HCT116 (cell line): ENCODE data around the gene SCNN1B. TPM values are rescaled to one million over a fixed set of nuclear protein-coding genes. Genes with fewer than 3 reads are reported as not detected.

Source experiments
- ATAC-seq: fragments of 200-7000 bp; cut with Tn5 transposase; 2 replicates; pipeline ENCODE4 v1.9.1; 2020; ENCODE audit warnings: mild to moderate bottlenecking, moderate library complexity
- BruUV-seq: library from RNA; stranded (reverse); fragments of 400-500 nt; replicated peaks from 2 replicates; lab custom pipeline; 2021; lab: Mats Ljungman, UMichigan
- CTCF ChIA-PET: fragments of 300-600 bp; sonication (Branson Sonifier 250); formaldehyde crosslinking; loops from one replicate; lab custom pipeline; 2021; ENCODE audit warnings: antibody characterized with exemption; lab: Charles Lee
- POLR2A ChIA-PET: fragments of 300-600, 350-600 bp; sonication (Branson Sonifier 250); formaldehyde crosslinking; loops from one replicate; lab custom pipeline; 2021; ENCODE audit warnings: antibody characterized with exemption; lab: Charles Lee
- RAD21 ChIA-PET, 2 experiments: fragments of 300-600 bp; sonication (Branson Sonifier 250); formaldehyde crosslinking; loops; one replicate each; lab custom pipeline; 2023; ENCODE audit warnings: low total read pairs in 2 of 2; ENCODE audit not compliant: uncharacterized antibody in 2 of 2, unreplicated experiment in 2 of 2, low non-redundant PET in 1 of 2; lab: Charles Lee
- DNase-seq: peaks from one replicate; pipeline ENCODE4 v3.0.0-alpha.2; 2010; ENCODE audit warnings: low read depth, low spot score
- H2AFZ ChIP-seq: fragments of 200-600 bp; shearing (Covaris generic), sonication (generic); 2 replicates; pipeline ENCODE4 v1.6.1; 2017; ENCODE audit warnings: low read depth, mixed run types, mixed read lengths, antibody characterized with exemption, low read length; ENCODE audit not compliant: poor library complexity, severe bottlenecking
- H3K27ac ChIP-seq: 2 replicates; pipeline ENCODE4 v1.5.1; 2012; ENCODE audit warnings: low read depth, low read length
- H3K27me3 ChIP-seq: fragments of 200-600 bp; sonication (generic); 2 replicates; pipeline ENCODE4 v1.6.1; 2016; ENCODE audit warnings: mixed run types, low read length, mixed read lengths; ENCODE audit not compliant: insufficient read depth
- H3K36me3 ChIP-seq, 2 experiments: fragments of 200-500 bp in 1 of 2; fragments of 200-600 bp in 1 of 2; sonication (Bioruptor generic) in 1 of 2; sonication (generic) in 1 of 2; 2 replicates each; pipeline versions ENCODE4 v1.5.1 to v1.6.1; 2014 to 2016; ENCODE audit warnings: low read length in 2 of 2, inconsistent platforms in 1 of 2, mixed read lengths in 1 of 2, mixed run types in 1 of 2; ENCODE audit not compliant: insufficient read depth in 2 of 2, control insufficient read depth in 1 of 2
- H3K4me1 ChIP-seq, 2 experiments: fragments of 200-600 bp in 1 of 2; sonication (generic) in 1 of 2; 2 replicates each; pipeline versions ENCODE4 v1.5.1 to v1.6.1; 2012 to 2017; ENCODE audit warnings: low read length in 2 of 2, inconsistent platforms in 1 of 2, mild to moderate bottlenecking in 1 of 2, mixed read lengths in 1 of 2, mixed run types in 1 of 2, moderate library complexity in 1 of 2; ENCODE audit not compliant: insufficient read depth in 2 of 2, control insufficient read depth in 1 of 2
- H3K4me2 ChIP-seq: fragments of 200-600 bp; sonication (generic); 2 replicates; pipeline ENCODE4 v1.6.1; 2017; ENCODE audit warnings: mixed run types, low read length, mixed read lengths
- H3K4me3 ChIP-seq, 2 experiments: fragments of 200-600 bp in 1 of 2; sonication (generic) in 1 of 2; replicated peaks in 1 of 2; 2 replicates each; pipeline ENCODE4 v1.5.1; 2011 to 2016; ENCODE audit warnings: low read length in 2 of 2, control low read depth in 1 of 2, low read depth in 1 of 2, mild to moderate bottlenecking in 1 of 2, mixed read lengths in 1 of 2, mixed run types in 1 of 2
- H3K79me2 ChIP-seq: fragments of 200-600 bp; sonication (generic); 2 replicates; pipeline ENCODE4 v1.6.1; 2017; ENCODE audit warnings: mild to moderate bottlenecking, mixed run types, low read length, moderate library complexity, mixed read lengths; ENCODE audit not compliant: insufficient read depth
- H3K9ac ChIP-seq: fragments of 200-600 bp; sonication (generic); 2 replicates; pipeline ENCODE4 v1.6.1; 2016; ENCODE audit warnings: low read length, mixed read lengths
- H3K9me2 ChIP-seq: fragments of 200-600 bp; sonication (generic), shearing (Covaris generic); 2 replicates; pipeline ENCODE4 v1.6.1; 2017; ENCODE audit warnings: mixed run types, mild to moderate bottlenecking, moderate library complexity; ENCODE audit not compliant: insufficient read depth
- H3K9me3 ChIP-seq, 2 experiments: fragments of 200-500 bp in 1 of 2; fragments of 200-600 bp in 1 of 2; sonication (Bioruptor generic) in 1 of 2; sonication (generic) in 1 of 2; 2 replicates each; pipeline ENCODE4 v1.6.1; 2014 to 2017; ENCODE audit warnings: low read length in 2 of 2, mixed read lengths in 2 of 2, inconsistent platforms in 1 of 2, low read depth in 1 of 2, mild to moderate bottlenecking in 1 of 2, mixed run types in 1 of 2, moderate library complexity in 1 of 2; ENCODE audit not compliant: control insufficient read depth in 1 of 2, insufficient read depth in 1 of 2
- H4K20me1 ChIP-seq: fragments of 200-600 bp; sonication (generic), shearing (Covaris generic); 2 replicates; pipeline ENCODE4 v1.6.1; 2017; ENCODE audit warnings: mixed run types, mild to moderate bottlenecking, moderate library complexity; ENCODE audit not compliant: insufficient read depth
- CEBPB ChIP-seq: IDR thresholded peaks from 2 replicates; pipeline ENCODE4 v1.6.1; 2012; ENCODE audit warnings: low read depth
- FOSL1 ChIP-seq: IDR thresholded peaks from 2 replicates; pipeline ENCODE4 v1.6.1; 2012; ENCODE audit warnings: low read depth
- JUND ChIP-seq: IDR thresholded peaks from 2 replicates; pipeline ENCODE4 v1.6.1; 2012
- SIN3A ChIP-seq: IDR thresholded peaks from 2 replicates; pipeline ENCODE4 v1.6.1; 2012; ENCODE audit warnings: low read depth
- SP1 ChIP-seq: IDR thresholded peaks from 2 replicates; pipeline ENCODE4 v1.6.1; 2012; ENCODE audit warnings: low read depth
- SRF ChIP-seq: IDR thresholded peaks from 2 replicates; pipeline ENCODE4 v1.6.1; 2012; ENCODE audit warnings: low read depth
- YY1 ChIP-seq: IDR thresholded peaks from 2 replicates; pipeline ENCODE4 v1.6.1; 2011; ENCODE audit warnings: low read length, low read depth, moderate library complexity, mild to moderate bottlenecking; ENCODE audit not compliant: insufficient replicate concordance; ENCODE audit errors: extremely low read depth
- ZFX ChIP-seq: fragments of 450-650 bp; IDR thresholded peaks from 2 replicates; pipeline ENCODE4 v1.6.1; 2017
- ZNF274 ChIP-seq: fragments of 200-500 bp; sonication (Bioruptor generic); IDR thresholded peaks from 2 replicates; pipeline ENCODE4 v1.6.1; 2014; ENCODE audit warnings: mild to moderate bottlenecking, low read depth, low read length, inconsistent platforms
- intact Hi-C: fragments of 100-400 bp; cut with micrococcal nuclease; formaldehyde crosslinking; loops from 2 replicates; pipeline ENCODE4 v1.10.0; 2022
- total RNA-seq: library from RNA; stranded (reverse); gene quantifications from one replicate; pipeline ENCODE4 v1.2.1, GENCODE V29; 2021; ENCODE audit not compliant: unreplicated experiment
- TF ChIP-seq, protein P1 (sequence below): IDR thresholded peaks from 2 replicates; pipeline ENCODE4 v1.6.1; 2012
- TF ChIP-seq, protein P2 (sequence below), 3 experiments: fragments of 200-600 bp in 1 of 3; sonication (generic) in 1 of 3; IDR thresholded peaks in 2 of 3; conservative IDR thresholded peaks in 1 of 3; 2 replicates each; pipeline ENCODE4 v1.5.1; 2012 to 2017; ENCODE audit warnings: low read depth in 2 of 3, low read length in 2 of 3, antibody characterized with exemption in 1 of 3, borderline replicate concordance in 1 of 3, control low read depth in 1 of 3, mild to moderate bottlenecking in 1 of 3, mixed read lengths in 1 of 3, mixed run types in 1 of 3, moderate library complexity in 1 of 3; ENCODE audit not compliant: insufficient read depth in 1 of 3
- TF ChIP-seq, protein P3 (sequence below): IDR thresholded peaks from 2 replicates; pipeline ENCODE4 v1.6.1; 2012; ENCODE audit warnings: low read depth

SCNN1B gene
- total RNA-seq, 1 experiment from 2014 or later: 0.37 TPM

DNA sequence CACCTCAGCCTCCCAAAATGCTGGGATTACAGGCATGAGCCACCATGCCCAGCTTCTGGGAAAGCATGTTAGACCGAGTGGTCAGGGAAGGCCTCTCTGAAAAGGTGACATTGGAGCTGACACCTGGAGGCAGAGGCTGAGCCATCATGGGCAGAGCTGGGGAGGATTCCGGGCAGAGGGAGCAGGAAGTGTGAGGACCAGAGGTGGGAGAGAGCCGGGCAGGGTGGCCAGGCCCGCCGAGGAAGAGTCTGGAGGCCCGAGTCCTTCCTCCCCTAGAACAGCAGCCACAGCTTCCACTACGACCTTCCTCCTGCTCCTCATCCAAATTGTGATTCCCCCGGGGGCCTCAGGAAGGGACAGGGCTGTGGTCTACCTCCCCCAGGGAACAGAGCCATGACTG lies 76.2 kb downstream of the SCNN1B start:
- Histone ChIP-seq H3K4me3 (no peak overlapping the region), H3K27me3 (no peaks in the 10 kb centered on the region), H3K36me3 (no peaks in the 10 kb centered on the region), H3K4me2 (no peak overlapping the region), H3K9me3 (no peaks in the 10 kb centered on the region), H3K79me2 (no peaks in the 10 kb centered on the region), H3K9ac (no peak overlapping the region), H3K9me2 (no peaks in the 10 kb centered on the region), H3K27ac (no peak overlapping the region), H3K4me1 (no peaks in the 10 kb centered on the region), H2AFZ (no peak overlapping the region), H4K20me1 (no peaks in the 10 kb centered on the region)
- intact Hi-C loops: no loop called here
- ChIA-PET POLR2A (no interaction called here), RAD21 (no interaction called here), CTCF (no interaction called here)
- DNase-seq: no peak
- no peak for ATAC-seq
- TF ChIP-seq CEBPB (no peak), SIN3A (no peak), SP1 (no peak), FOSL1 (no peak)
- TF ChIP-seq, protein P1, sequence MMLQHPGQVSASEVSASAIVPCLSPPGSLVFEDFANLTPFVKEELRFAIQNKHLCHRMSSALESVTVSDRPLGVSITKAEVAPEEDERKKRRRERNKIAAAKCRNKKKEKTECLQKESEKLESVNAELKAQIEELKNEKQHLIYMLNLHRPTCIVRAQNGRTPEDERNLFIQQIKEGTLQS: no peak
- TF ChIP-seq, protein P2, sequence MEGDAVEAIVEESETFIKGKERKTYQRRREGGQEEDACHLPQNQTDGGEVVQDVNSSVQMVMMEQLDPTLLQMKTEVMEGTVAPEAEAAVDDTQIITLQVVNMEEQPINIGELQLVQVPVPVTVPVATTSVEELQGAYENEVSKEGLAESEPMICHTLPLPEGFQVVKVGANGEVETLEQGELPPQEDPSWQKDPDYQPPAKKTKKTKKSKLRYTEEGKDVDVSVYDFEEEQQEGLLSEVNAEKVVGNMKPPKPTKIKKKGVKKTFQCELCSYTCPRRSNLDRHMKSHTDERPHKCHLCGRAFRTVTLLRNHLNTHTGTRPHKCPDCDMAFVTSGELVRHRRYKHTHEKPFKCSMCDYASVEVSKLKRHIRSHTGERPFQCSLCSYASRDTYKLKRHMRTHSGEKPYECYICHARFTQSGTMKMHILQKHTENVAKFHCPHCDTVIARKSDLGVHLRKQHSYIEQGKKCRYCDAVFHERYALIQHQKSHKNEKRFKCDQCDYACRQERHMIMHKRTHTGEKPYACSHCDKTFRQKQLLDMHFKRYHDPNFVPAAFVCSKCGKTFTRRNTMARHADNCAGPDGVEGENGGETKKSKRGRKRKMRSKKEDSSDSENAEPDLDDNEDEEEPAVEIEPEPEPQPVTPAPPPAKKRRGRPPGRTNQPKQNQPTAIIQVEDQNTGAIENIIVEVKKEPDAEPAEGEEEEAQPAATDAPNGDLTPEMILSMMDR (IDR thresholded peaks at IDR 0.05 in 2 of 3, conservative IDR thresholded peaks at IDR 0.05 in 1 of 3; ENCODE audit: borderline replicate concordance in 1 of 3, insufficient read depth in 1 of 3, low read depth in 2 of 3, low read length in 2 of 3): no peak
- BruUV-seq: no TSS peak

DNA sequence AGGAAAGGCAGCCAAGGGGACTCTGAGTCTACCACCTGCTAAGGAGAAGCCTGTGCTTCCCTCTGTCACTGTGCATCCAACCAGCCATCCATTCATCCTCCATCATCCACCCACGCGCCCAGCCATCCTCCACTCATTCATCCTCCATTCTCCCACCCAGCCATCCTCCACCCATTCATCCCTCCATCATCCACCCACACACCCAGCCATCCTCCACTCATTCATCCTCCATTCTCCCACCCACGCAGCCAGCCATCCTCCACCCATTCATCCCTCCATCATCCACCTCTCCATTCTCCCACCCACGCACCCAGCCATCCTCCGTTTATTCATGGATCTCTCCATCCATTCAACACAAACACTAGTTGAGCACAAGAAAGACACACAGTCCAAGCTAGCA lies 76.8 kb downstream of the SCNN1B start:
- no peak overlapping the region for H2AFZ ChIP-seq
- no peaks in the 10 kb centered on the region for H3K79me2 ChIP-seq
- H3K4me1 ChIP-seq: no peaks in the 10 kb centered on the region
- H3K36me3 ChIP-seq: no peaks in the 10 kb centered on the region
- ChIA-PET CTCF (no interaction called here), RAD21 (no interaction called here), POLR2A (no interaction called here)
- ATAC-seq (no peak), DNase-seq (no peak)
- H3K9me3 ChIP-seq: no peaks in the 10 kb centered on the region
- H3K4me3 ChIP-seq: no peak overlapping the region
- H3K27me3 ChIP-seq: no peaks in the 10 kb centered on the region
- no peak overlapping the region for H3K9ac ChIP-seq
- intact Hi-C loops: no loop called here
- no TSS peak for BruUV-seq
- H3K27ac ChIP-seq: no peak overlapping the region
- H3K4me2 ChIP-seq: no peak overlapping the region
- no peaks in the 10 kb centered on the region for H4K20me1 ChIP-seq
- H3K9me2 ChIP-seq: no peaks in the 10 kb centered on the region
- TF ChIP-seq JUND (no peak), ZFX (no peak), ZNF274 (no peak), SIN3A (no peak), SRF (no peak), YY1 (no peak)
- TF ChIP-seq, protein P2 (IDR thresholded peaks at IDR 0.05 in 2 of 3, conservative IDR thresholded peaks at IDR 0.05 in 1 of 3; ENCODE audit: borderline replicate concordance in 1 of 3, insufficient read depth in 1 of 3, low read depth in 2 of 3, low read length in 2 of 3): no peak
- TF ChIP-seq, protein P3, sequence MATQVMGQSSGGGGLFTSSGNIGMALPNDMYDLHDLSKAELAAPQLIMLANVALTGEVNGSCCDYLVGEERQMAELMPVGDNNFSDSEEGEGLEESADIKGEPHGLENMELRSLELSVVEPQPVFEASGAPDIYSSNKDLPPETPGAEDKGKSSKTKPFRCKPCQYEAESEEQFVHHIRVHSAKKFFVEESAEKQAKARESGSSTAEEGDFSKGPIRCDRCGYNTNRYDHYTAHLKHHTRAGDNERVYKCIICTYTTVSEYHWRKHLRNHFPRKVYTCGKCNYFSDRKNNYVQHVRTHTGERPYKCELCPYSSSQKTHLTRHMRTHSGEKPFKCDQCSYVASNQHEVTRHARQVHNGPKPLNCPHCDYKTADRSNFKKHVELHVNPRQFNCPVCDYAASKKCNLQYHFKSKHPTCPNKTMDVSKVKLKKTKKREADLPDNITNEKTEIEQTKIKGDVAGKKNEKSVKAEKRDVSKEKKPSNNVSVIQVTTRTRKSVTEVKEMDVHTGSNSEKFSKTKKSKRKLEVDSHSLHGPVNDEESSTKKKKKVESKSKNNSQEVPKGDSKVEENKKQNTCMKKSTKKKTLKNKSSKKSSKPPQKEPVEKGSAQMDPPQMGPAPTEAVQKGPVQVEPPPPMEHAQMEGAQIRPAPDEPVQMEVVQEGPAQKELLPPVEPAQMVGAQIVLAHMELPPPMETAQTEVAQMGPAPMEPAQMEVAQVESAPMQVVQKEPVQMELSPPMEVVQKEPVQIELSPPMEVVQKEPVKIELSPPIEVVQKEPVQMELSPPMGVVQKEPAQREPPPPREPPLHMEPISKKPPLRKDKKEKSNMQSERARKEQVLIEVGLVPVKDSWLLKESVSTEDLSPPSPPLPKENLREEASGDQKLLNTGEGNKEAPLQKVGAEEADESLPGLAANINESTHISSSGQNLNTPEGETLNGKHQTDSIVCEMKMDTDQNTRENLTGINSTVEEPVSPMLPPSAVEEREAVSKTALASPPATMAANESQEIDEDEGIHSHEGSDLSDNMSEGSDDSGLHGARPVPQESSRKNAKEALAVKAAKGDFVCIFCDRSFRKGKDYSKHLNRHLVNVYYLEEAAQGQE: no peak
- TF ChIP-seq, protein P1: no peak
